ENCODE results near the gene PCDHGA5.

DNA sequence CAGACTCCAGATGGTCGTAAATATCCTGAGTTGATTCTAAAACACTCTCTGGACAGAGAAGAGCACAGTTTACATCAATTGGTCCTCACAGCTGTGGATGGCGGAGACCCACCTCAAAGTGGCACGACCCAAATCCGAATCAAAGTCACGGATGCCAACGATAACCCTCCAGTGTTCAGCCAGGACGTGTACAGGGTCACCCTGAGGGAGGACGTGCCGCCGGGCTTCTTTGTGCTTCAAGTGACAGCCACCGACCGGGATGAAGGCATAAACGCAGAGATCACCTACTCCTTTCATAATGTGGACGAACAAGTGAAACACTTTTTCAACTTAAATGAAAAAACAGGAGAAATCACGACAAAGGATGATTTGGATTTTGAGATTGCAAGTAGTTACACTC is 3.3 kb upstream of the PCDHGA5 start:
- TF ChIP-seq TARDBP (IDR thresholded peaks at IDR 0.05) (no peak), L3MBTL2 (conservative IDR thresholded peaks at IDR 0.05) (no peak), BHLHE40 (IDR thresholded peaks at IDR 0.05; ENCODE audit: borderline replicate concordance) (no peak), SP1 (IDR thresholded peaks at IDR 0.05) (no peak), FOXA1 (IDR thresholded peaks at IDR 0.05) (no peak), ELF4 (IDR thresholded peaks at IDR 0.05) (no peak), LEF1 (IDR thresholded peaks at IDR 0.05; ENCODE audit: borderline replicate concordance) (no peak), FOXM1 (IDR thresholded peaks at IDR 0.05; ENCODE audit: borderline replicate concordance) (no peak), CTBP1 (IDR thresholded peaks at IDR 0.05; ENCODE audit: borderline replicate concordance) (no peak)

All from HEK293T (cell line).